NCI-H226 (cell line): ENCODE results near the gene FRMPD2.
"Not testable (repeated sequence)": the region's sequence is repeated elsewhere in the genome, so short reads cannot be mapped to it uniquely, and the experiment has no call there.

Source experiments
- DNase-seq: peaks from one replicate; pipeline ENCODE4 v3.0.0-alpha.2; 2015

The FRMPD2 gene

GRCh38 chr10:48231178-48231577, 43.3 kb downstream of the FRMPD2 start:
- no peak for DNase-seq

DNA sequence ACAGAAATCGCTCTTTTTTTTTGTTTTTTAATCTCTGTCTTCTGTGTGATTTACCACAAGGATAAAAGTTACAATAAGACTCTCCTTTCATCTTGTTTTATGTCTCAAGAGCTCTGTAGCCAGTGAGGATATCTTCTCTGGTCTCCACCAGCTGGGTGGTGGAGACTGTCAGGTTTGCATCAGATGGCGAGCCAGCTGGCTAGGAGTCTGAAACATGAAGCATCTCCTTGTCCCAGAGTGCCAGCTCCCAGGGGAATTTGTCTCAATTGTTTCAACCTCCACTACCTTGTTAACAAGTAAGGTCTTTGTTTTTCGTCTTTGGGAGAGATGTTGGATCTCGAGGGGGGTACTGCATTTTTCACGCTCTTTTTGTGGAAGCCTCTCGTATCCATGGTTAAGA, 47.3 kb downstream of the FRMPD2 start:
- no peak for DNase-seq

GRCh38 chr10:48224979-48225560, 49.4 kb downstream of the FRMPD2 start:
- no peak for DNase-seq

DNA sequence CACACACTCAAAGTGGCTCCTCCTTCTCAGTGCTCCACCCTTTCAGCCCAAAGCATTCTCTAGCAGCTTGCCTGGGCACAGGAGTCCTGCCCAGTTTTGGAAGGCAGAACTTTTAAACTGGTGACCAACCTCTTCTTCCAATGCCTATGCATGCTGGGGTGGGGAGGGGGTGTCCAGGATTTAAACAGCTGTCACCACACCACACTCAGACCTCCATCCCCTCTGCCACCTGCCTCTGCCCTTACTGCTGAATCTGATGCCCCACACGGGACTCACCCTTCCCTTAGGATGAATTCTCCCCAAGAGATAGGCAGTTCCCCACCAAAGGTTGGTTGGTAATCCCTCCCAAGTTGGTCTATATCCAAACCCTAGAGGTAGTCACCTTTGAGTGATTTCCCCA, 50.2 kb downstream of the FRMPD2 start:
- DNase-seq: no peak

DNA sequence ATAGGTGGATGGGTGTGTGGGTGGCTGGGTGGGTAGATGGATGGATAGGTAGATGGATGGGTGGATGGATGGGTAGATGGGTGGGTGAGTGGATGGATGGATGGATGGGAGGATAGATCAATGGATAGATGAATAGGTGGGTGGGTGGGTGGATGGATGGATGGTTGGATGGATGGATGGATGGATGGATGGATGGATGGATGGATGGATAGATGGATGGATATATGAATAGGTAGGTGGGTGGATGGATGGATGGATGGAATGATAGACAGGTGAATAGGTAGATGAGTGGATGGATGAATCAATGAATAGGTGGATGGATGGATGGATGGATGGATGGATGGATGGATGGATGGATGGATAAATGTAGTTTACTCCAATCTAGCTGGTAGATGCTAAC, 52.7 kb downstream of the FRMPD2 start:
- no peak for DNase-seq

GRCh38 chr10:48221031-48221430, 53.5 kb downstream of the FRMPD2 start:
- DNase-seq: not testable (repeated sequence)

DNA sequence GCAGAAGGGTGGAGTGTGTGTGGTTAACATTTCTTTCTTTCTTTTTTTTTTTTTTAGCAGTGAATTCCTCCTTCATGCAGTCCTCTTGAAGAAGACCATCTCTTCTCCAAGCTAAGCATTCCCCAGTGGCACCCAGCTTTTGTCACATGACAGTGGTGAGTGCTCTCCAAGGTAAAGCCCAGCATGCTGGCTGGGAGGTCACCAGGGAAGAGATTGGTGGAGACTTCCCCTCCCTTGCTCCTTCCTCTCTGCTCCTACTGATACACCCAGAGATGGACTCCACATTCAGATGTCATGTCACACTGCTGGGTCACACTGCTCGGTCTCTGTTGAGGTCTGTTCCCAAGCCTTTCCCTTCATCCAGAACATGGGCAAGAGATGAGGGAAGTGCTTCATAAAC, 55.3 kb downstream of the FRMPD2 start:
- no peak for DNase-seq

- no peak for DNase-seq
Measured at GRCh38 chr10:48216744-48217143, 57.8 kb downstream of the FRMPD2 start.

DNA sequence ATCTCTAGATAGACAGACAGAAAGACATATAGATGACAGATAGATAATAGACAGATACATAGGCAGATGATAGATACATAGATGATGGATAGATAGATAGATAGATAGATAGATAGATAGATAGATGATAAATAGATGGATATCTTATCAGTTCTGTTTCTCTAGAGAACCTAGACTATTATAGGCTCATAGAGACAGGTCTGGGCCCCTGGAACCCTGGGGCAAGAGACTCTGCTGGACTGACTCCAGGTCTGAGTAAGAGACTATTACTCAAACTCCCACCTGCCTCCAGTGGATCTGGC, 58.3 kb downstream of the FRMPD2 start:
- no peak for DNase-seq

DNA sequence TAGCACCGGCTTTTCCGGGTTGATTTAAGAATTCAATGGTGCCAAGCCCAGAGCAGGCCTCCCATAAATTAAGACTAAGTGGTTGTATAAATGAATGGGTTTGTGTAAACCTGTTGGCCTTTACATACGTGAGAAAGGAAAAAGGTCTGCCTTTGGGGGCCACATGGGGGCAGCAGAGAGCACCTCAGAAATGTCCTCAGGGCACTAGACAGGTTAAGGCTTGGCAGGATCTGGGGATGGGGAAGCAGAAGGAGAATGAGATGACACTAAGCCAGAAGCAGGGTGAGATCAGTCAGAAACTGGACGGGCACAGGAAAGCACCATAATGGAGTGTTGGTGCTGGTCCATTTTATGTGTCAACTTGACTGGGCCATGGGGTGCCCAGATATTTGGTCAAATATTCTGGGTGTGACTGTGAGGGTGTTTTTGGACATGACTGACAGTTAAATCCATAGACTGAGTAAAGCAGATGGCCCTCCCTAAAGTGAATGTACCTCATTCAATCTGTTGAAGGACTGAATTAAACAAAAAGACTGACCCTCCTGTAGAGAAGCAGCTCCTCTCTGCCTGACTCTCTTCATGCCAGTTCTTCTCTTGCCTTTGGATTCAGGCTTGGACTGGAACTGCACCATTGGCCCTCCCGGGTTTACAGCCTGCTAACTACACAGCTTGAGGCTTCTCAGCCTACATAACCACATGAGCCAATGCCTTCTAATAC, 58.9 kb downstream of the FRMPD2 start:
- DNase-seq: peak; percentile 6

DNA sequence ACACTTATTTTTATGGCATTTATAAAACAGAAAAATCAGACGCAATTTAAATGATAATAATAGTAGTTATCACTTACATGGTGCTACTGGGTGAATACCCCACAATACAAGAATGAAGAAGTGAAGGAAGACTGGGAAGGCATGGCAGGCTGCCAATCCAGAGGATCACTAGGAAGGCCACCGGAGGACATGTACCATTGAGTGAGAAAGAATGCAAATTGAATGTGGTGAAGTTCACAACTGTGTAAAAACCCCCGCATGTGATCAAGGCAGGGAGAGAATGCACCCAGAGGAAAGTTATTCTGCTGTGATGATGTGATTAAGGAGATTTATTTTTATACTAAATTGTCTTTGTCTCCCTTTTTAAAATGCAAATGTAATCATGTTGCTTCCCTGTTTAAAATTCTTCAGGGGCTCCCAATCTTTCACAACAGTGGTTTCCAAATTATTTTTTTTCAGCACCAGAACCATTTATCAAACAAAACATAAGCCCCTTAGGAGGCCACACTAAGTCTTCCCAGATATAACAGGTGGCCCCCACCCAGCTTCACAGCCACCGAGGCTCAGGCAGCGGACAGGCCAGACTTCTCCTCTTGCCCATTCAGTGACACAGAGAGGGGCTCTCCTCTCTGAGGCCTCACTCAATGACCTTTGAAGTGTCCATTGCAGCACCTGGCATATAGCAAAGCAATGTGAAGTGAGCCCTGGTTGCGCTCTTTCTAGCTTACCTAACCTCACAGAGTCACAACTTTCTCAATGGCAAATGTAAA, 59.6 kb downstream of the FRMPD2 start:
- no peak for DNase-seq

DNA sequence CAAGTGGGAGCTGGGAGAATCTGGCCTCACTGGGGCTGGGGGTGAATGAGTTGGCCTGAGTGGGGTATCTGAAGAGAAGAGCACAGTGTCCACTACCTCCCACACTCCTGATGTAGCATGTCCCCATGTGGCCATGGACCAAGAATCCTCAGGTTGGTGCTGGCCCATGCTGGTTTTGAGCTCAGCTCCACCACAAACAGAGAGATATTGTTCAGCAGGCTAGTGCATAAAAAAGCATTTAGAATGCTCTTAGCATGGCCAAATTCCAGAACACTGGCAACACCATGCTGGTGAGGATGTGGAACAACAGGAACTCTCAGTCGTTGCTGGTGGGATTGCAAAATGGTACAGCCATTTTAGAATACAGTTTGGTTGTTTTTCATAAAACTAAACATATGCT, 61.4 kb downstream of the FRMPD2 start:
- DNase-seq: no peak

DNA sequence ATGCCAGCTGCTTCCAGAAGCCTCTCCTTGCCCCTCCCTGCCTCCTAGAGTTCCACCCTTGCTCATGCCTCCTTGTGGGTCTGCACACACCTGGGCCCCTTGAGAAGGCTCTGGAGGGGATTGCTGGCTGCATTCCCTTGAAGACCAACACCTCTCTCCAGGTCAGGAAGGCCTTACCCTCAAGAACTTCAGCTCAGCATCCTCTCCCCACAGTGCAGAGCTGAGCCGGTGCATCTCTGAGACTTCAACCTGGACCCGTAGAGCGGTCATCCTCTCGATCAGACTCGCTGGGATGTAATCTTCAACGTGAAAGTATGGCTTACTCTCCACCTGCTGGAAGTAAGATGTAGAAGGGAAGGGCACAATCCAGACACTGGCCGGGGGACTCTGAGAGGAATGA, 62.7 kb downstream of the FRMPD2 start:
- no peak for DNase-seq

GRCh38 chr10:48210966-48211365, 63.5 kb downstream of the FRMPD2 start:
- no peak for DNase-seq

- DNase-seq: no peak
Measured at GRCh38 chr10:48210391-48210790, 64.1 kb downstream of the FRMPD2 start.

GRCh38 chr10:48209241-48209640, 65.3 kb downstream of the FRMPD2 start:
- no peak for DNase-seq

DNA sequence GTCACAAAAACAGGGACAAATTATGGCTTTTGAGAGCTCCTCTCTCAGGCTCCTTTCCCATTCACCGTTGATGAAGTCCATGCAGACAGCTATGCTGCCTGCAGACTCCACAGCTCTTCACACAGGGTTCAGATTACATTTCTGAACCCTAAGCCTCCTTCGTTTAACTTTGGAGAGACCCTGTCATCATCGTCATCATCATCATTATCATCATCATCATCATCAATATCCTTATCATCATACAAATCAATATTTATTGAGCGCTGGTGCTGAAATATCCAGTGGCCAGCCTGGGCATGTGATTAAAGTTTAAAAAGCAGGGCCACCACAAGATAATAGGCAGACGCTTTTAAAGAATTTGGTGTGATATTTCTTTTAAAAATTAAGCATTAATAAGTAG, 66.6 kb downstream of the FRMPD2 start:
- no peak for DNase-seq

- no peak for DNase-seq
Measured at GRCh38 chr10:48206482-48207250, 67.8 kb downstream of the FRMPD2 start.

DNA sequence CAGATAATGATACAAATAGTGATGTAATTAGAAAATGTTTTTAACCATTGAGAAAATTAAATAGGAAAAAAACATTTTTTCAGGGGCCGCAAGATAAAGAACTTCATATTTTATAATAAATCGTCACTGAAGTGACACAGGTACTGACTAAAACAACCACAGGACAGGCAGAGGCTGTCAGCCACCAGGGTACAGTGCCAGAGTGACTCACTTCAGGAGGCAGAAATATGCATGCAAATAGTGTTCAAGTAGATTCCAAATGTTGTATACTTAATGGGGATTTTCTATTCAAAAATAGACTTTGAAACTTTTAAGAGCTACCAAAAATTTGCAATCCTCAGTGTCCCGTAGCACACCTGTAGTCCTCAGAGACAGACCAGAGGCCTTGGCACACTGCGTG, 68.6 kb downstream of the FRMPD2 start:
- no peak for DNase-seq

GRCh38 chr10:48199580-48200377, 74.7 kb downstream of the FRMPD2 start:
- DNase-seq: no peak

- no peak for DNase-seq
Measured at GRCh38 chr10:48197236-48197899, 77.1 kb downstream of the FRMPD2 start.

GRCh38 chr10:48195803-48196202, 78.7 kb downstream of the FRMPD2 start:
- no peak for DNase-seq
